ENCODE measurements around the gene GRIK3.

GRCh38 chr1:36761113-36761512 is 273.2 kb downstream of the GRIK3 start:
- TF ChIP-seq TCF12 (IDR thresholded peaks at IDR 0.05; ENCODE audit: low read depth) (no peak), REST (IDR thresholded peaks at IDR 0.05; ENCODE audit: low read depth) (no peak), CEBPB (IDR thresholded peaks at IDR 0.05) (no peak), RAD21 (IDR thresholded peaks at IDR 0.05; ENCODE audit: low read depth) (no peak), MAX (IDR thresholded peaks at IDR 0.05) (no peak), YY1 (IDR thresholded peaks at IDR 0.05; ENCODE audit: low read depth) (no peak), TEAD4 (IDR thresholded peaks at IDR 0.05) (no peak), EP300 (IDR thresholded peaks at IDR 0.05; ENCODE audit: borderline replicate concordance) (no peak), NFIC (IDR thresholded peaks at IDR 0.05) (no peak), TAF1 (IDR thresholded peaks at IDR 0.05; ENCODE audit: low read depth) (no peak), FOXM1 (IDR thresholded peaks at IDR 0.05; ENCODE audit: borderline replicate concordance, low read depth) (no peak), CREB1 (IDR thresholded peaks at IDR 0.05; ENCODE audit: low read depth) (no peak), ZBTB7A (IDR thresholded peaks at IDR 0.05; ENCODE audit: low read depth) (no peak), USF1 (IDR thresholded peaks at IDR 0.05) (no peak)
